Stimulated activated CD8-positive, alpha-beta memory T cell treated with anti-CD3 and anti-CD28 coated beads, Interleukin-7, amount 100 ng/mL, for 24 hours (primary cell): ENCODE data around the gene NOP53.
"Not testable (repeated sequence)": the region's sequence is repeated elsewhere in the genome, so short reads cannot be mapped to it uniquely, and the experiment has no call there.

Experiments used
- DNase-seq: peaks from one replicate; pipeline ENCODE4 v3.0.0-alpha.2; 2020; ENCODE audit warnings: low read depth

NOP53 gene

DNA sequence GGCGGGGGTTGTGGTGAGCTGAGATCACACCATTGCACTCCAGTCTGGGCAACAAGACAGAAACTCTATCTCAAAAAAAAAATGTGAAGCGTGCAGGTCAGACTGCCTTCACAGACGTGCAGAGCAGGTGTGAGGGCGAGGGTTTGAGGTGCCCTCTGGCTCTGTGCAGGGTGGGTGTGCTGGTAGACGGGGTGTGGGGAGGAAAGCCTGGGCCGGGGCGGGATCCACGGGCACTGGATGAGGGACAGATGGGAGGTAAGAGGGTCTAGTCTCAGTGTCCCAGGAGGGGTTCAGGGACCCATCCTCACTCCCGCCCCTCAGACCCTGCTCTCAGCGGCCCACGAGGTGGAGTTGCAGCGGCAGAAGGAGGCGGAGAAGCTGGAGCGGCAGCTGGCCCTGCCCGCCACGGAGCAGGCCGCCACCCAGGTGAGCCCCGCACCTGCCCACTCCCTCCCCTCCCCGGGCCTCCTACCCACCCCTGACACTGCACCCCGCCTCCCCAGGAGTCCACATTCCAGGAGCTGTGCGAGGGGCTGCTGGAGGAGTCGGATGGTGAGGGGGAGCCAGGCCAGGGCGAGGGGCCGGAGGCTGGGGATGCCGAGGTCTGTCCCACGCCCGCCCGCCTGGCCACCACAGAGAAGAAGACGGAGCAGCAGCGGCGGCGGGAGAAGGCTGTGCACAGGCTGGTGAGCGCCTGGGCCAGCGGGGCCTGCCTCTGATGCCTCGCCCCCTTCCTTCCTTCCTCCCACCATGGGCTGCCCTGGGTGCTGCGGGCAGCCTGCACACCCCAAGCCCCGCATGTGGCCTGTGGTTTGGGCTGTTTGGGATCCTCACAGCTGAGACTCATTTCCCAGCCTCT is 9.1 kb downstream of the NOP53 start:
- DNase-seq, result no peak

DNA sequence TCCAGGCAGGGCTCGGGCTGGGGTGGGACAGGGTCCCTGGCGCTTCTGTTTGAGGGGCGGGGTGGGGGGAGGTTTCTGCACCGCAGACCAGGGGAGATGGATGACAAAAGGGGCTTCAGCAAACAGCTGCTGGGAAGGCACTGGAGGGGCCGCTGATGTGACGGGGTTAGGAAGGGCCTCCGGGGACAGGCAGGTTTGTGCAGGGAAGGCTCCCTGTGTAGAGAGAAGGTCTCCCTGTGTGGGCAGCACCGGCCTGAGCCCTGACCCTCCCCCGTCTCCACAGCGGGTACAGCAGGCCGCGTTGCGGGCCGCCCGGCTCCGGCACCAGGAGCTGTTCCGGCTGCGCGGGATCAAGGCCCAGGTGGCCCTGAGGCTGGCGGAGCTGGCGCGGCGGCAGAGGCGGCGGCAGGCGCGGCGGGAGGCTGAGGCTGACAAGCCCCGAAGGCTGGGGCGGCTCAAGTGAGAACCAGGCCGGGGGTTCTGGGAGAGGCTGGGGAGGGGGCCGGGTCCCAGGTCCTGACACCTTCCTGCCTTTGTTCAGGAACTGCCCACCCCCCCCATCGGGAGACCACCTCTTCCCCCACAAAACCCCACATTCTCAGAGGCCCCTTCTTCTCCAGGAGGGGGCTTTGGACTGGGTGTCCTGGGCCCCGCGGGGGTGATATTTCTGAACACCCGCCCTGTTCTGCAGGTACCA is 9.9 kb downstream of the NOP53 start:
- DNase-seq, result no peak

DNA sequence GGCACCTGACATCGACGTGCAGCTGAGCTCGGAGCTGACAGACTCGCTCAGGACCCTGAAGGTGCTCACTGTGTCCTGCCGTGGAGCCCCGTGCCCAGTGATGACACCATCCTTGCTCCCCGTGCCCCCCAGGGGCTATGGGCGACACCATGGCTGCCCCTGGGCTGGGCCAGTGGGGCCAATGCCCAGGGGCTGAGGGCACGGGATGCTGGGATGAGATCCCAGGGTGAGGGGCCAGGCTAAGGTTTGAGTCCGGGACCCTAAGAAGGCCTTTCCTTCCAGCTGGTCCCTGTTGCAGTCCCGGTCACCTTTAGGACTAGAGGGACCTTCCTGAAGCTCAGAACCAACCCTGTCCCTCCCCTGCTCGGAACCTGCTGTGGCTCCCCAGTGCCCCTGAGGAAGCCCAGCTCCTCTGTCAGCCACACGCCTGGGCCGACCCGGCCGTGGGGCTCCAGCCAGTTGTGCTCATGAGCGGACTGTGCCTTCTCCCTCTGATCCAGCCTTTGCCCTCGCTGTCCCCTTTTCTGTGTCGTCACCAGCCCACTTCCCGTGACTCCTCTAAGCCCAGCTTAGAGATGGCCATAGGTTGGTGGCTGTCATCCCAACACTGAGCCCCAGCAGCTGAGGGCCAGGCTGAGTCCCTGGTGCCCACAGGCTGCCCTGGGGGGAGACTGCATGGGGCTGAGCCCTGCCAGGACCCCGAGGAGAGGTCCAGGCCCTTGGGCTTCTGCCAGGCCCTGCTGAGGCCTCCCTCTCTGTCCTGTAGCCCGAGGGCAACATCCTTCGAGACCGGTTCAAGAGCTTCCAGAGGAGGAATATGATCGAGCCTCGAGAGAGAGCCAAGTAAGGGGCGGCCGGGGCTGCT is 10.6 kb downstream of the NOP53 start:
- DNase-seq, result no peak

DNA sequence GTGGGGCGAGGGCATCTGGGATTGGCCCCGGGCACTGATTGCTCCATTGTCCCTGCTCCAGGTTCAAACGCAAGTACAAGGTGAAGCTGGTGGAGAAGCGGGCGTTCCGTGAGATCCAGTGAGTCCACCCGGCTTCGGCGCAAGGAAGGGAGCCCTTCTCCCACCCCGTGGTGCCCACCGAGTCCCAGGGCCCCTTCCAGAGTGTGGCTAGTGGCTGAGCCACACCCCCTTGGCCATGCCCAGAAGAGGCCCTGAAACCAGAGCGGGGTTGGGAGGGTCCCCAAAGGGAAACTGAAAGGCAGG is 11.2 kb downstream of the NOP53 start:
- DNase-seq, result no peak

DNA sequence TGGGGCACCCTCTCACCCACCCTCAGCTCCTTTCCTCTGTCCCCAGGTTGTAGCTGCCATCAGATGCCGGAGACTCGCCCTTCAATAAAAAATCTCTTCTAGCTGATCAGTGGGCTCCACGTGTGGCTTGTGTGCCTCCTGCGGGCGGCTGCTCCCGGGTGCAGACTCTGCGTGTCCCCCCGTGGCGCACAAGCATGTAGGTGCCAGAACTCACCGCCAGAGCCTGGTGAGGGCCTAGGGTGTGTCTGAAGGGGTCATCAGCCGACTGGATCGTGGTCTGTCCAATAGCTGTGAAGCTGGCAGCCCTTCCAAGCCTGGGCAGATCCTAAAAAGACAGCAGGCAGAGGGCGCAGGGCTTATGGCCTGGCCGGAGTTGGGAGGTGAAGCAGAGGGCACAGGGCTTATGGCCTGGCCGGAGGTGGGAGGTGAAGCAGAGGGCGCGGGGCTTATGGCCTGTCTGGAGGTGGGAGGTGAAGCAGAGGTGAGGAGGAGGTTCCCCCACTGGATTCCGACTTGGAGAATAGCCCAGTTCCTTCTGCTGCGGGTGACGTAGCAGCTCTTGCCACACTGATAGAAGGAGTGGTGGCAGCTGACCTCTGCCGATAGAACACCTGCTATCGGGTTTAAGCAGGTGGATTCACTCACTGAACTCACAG is 11.7 kb downstream of the NOP53 start:
- DNase-seq, result no peak

DNA sequence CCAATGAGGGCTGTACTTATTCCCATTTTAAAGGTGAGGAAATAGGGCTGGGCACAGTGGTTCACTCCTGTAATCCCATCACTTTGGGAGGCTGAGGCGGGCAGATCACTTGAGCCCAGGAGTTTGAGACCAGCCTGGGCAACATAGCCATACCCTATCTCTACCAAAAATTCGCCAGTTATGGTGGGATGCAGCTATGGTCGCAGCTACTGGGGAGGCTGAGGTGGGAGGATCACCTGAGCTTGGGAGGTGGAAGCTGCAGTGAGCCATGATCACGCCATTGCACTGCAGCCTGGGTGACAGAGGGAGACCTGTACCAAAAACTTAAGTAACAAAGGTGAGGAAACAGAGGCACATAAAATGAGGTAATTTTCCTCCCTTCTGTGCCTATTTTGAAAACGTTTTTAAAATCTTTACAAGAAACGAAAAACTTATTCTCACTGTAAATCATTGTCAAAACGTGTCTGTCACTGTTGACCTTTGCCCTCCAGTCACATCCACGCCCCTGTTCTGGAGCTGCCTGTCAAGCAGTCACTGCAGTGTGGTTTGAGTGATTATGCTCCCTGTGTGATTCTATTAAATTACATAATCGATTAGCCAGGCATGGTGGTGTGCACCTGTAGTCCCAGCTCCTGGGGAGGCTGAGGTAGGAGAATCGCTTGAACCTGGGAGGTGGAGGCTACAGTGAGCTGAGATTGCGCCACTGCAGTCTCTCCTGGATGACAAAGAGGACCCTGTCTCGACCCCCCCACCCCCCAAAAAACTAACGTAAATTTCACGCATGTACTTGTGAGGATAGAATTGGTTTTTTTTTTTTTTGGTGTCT is 12.5 kb downstream of the NOP53 start:
- no peak for DNase-seq

DNA sequence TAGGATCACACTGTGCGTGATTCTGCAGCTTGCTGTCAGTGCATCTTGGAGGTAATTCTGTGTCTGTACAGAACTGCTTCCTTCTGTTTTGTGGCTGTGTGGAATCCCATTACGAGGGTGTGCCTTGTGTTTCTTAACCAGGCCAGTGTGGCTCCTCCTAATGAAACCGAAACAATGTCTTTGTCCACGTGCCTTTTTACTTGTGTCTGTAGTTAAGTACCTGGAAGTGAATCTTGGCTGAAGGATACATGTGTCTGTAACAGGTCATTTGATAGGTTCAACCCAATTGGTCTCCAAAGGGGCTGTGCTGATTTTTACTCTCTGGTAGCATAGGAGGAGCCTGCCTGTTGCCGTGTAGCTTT is 13.1 kb downstream of the NOP53 start:
- no peak for DNase-seq

DNA sequence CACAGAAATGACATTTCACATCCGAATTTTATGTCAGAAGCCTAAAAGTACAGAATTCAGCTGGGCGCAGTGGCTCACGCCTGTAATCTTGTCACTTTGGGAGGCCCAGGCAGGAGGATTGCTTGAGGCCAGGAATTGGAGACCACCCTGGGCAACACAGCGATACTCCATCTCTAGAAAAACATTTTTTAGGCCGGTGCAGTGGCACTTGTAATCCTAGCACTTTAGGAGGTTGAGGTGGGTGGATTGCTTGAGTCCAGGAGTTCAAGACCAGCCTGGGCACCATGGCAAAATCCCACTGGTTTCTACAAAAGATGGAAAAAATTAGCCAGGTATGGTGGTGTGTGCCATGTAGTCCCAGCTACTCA is 15.3 kb downstream of the NOP53 start:
- DNase-seq, result no peak

DNA sequence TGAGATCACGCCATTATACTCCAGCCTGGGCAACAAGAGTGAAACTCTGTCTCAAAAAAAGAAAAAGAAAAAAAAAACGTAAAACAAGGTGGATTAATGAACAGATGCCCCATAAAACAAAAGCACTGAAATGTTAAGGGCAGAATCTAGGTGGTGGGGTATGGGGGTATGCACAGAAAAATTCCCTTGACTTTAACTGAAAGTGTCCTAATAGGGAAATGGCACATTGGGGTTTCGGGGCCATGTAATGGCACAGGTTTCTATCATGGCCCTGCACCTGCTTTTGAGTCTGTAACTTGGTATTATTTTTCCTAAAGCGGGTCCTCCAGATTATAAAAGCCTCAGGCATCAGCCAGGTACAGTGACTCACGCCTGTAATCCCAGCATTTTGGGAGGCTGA is 16.2 kb downstream of the NOP53 start:
- DNase-seq, result no peak

DNA sequence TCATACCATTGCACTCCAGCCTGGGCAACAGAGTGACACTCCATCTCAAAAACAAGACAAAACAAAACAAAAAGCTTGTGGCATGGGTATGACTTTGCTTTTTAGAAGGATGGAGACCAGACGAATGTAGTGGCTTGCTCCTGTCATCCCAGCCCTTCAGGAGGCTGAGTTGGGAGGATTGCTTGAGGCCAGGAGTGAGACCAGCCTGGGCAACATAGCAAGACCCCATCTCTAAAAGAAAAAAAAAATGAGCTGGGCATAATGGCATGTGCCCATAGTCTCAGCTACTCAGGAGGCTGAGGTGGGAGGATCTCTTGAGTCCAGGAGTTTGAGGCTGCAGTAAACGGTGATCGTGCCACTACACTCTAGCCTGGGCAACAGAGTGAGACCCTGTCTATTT is 16.8 kb downstream of the NOP53 start:
- DNase-seq, result no peak

DNA sequence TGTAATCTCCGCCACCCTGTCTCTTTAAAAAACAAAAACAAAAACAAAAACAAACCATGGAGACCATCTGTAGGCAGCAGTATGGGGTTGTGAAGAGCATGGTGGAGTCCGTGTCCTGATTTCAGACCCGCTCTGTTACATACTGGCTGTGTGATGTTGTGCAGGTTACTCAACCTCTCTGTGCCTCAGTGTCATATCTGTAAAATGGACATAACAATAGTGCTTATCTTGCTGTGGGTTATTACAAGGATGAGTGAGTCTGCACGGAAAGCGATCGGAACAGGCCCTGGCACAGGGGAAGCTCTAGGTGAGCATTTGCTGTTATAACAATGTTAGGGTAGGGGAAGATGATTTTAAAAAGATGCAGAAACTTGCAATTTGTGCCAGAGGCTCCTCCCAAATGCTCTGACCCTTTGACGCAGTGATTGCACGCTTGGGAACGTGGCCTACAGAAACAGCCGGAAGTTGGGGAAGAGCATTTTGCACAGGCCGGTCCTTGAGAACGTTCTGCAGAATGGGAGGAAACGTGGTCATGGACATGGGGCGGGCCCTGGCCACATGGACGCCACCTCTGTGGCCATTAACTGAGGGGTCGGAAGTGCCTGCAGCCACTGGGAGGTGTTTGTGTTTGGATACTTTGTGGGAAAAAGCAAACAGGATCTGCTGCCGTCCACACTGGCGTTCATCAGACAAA is 17.4 kb downstream of the NOP53 start:
- DNase-seq, result no peak

DNA sequence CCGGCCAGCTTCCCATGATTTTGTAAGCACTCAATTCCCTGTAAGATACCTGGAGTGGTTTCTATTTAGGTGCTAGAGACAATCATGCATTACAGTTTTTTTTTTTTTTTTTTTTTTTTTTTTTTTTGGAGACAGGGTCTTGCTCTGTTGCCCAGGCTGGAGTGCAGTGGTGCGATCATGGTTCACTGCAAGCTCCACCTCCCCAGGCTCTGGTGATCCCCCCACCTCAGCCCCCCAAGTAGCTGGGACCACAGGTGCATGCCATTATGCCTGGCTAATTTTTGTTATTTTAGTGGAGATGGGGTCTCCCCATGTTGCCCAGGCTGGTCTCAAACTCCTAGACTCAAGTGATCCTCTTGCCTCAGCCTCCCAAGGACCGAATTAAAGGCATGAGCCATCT is 19.4 kb downstream of the NOP53 start:
- not testable (repeated sequence) for DNase-seq

DNA sequence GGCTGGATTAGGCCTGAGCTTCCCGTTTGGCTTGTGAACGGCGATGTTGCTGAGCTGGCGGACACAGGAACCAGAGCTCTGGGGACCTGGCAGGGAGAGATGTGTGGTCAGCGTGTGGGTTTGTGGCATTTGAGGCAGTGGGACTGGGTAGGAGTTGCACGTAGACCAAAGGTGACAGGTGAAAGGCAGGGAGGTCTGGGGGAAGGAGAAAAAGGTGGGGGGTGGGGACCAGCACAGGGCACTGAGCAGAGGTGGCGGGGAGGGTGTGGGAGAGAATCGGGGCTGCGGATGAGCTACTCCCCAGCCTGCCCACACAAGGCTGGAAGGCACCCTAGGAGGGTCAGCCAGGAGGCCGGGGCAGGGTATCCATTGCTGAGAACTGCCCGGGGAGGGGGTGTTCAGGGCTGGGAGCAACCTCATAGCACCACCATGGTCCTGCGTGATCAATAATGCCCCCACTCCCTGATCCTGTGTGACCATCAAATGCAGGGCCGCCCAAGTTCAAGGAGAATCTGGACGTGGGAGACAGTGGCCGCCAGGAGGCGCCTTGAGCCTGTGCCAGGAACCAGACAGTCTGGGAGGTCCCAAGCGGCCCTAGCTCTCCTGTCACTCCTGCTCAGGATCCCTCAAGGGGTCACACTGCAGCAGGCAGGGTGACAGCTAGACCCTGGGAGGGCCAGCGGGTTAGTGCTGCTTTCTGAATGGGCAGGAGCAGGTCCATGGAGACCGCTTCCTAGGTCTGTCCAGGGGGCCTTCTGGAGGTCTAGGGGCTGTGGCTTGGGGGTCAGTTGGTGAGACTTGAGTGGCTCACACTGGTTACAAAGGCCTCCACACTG is 20.4 kb downstream of the NOP53 start:
- DNase-seq, result no peak

DNA sequence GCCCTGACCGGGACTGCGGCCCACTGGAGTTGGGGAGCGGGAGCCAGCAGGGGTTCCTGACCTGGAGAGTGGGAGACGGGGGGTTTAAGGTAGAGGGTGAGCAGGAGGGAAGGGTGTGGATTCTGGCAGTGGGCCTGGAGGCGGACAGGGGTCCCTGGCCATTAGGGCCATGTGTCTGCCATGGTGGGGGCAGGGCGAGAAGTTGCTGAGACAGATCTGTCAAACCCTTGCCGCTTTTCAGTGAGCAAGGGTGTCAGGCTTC is 20.9 kb downstream of the NOP53 start:
- no peak for DNase-seq

DNA sequence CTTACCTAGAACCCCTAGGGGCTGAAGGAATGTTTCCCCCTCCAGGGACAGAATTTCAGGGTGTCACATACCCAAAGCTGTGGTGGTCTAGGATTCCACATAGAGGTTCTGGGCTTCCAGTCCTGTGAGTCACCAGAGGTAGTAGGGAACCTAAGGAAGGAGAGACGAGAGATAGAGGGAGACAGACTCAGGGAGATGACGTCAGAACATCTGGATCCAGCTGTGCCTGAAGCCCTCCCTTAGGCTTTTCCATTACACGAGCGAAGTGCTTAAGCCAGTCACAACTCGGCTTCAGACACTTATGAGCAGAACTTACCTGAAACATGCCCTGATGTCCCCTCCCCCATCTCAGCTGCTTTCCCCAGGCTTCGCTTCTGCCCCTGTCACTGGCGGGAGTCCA is 21.3 kb downstream of the NOP53 start:
- no peak for DNase-seq

DNA sequence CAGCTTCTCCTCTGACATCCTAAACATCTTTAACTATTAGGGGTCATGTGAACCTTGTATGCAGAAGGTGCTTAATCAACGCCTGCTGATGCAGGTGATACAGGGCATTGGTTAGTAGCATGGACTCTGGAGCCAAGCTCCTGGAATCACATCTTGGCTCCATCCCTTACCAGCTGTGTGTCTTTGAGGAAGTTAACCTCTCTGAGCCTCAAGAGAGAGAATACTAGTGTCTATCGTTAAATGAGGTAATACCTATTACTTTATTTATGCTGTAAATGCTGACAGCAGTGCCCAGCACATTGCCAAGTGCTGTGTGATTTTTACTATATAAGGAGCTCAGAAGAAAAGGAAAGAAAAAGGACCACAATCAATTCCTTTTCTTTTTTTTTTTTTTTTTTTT is 22.0 kb downstream of the NOP53 start:
- DNase-seq, result no peak

DNA sequence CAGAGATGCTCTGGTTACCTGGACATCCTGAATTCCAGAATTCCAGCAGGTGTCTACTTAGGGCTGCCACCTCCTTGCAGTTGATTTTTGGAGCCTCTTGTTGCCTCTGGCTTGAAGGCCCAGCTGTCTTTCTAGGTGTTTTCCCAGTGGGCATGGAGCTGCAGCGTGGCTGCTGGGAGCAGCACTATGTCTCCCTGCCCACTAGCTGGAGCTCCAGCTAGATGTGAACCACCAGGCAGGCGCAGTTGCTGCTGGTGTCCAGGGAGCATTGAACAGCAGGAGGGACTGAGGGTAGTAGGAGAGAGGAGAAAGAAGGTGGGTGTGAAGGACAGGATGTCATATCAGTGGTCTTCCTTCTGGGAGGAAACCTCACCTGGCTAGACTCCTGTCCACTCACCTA is 23.3 kb downstream of the NOP53 start:
- DNase-seq, result no peak

DNA sequence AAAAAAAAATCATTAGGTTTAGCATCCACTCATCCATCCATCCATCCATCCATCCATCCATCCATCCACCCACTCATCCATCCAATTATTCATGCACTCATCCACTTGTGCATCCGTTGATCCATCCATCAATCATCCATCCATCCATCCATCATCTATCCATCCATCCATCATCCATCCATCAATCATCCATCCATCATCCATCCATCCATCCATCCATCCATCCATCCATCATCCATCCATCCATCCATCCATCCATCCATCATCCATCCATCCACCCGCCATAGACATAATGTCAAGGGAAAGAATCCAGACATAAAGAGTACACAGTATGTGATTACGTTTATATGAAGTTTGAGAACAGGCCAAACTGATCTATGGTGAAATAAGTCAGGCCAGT is 24.2 kb downstream of the NOP53 start:
- DNase-seq, result no peak

DNA sequence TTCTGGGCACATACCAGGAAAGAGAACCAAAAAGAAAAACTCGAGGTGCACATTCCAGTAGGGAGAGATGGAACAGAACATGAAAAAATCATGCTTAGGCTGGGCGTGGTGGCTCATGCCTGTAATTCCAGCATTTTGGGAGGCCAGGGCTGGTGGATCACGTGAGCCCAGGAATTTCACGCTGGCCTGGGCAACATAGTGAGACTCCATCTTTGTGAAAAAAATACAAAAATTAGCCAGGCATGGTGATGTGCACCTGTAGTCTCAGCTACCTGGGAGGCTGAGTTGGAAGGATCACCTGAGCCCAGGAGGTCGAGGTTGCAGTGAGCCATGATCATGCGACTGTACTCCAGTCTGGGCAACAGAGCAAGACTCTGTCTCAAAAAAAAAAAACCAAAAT is 25.9 kb downstream of the NOP53 start:
- DNase-seq, result not testable (repeated sequence)

DNA sequence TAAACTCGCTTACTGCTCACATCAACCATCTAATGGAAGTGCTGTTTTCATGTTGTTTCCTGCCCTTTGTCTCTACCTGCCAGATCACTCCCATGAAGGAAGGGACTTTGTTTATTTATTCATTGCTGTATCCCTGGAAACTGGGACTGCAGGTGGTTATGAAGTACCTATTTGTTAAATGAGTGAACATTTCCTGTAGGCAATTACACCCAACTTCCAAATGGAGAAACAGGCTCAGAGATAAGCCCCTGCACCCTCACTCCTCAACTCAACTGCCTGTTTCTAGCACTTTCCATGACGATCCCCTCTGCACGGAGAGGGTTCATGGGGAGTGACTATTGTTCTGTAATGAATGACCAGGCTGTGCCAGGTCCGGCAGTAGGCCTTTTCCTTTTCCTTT is 31.2 kb downstream of the NOP53 start:
- DNase-seq, result no peak
